RWPE2 (cell line): Measurements from ENCODE around the gene CABLES2.

ENCODE experiments used
- ATAC-seq: fragments of 200-7000 bp; cut with Tn5 transposase; 3 replicates; pipeline ENCODE4 v1.9.1; 2021; ENCODE audit warnings: low read depth
- DNase-seq: peaks from one replicate; pipeline ENCODE4 v3.0.0-alpha.2; 2020; ENCODE audit warnings: low spot score
- H3K27ac ChIP-seq: fragments of 450-650 bp; 2 replicates; pipeline ENCODE4 v1.5.1; 2017; ENCODE audit warnings: mild to moderate bottlenecking; ENCODE audit not compliant: poor library complexity, severe bottlenecking
- H3K27me3 ChIP-seq: fragments of 250-450 bp; sonication (Bioruptor Pico); 2 replicates; pipeline ENCODE4 v1.5.1; 2021; ENCODE audit warnings: mild to moderate bottlenecking, moderate library complexity; ENCODE audit not compliant: insufficient read depth, poor library complexity, severe bottlenecking
- H3K36me3 ChIP-seq: fragments of 250-450 bp; sonication (Bioruptor Pico); 2 replicates; pipeline ENCODE4 v1.5.1; 2020; ENCODE audit warnings: low read depth, mild to moderate bottlenecking, moderate library complexity
- H3K4me1 ChIP-seq: fragments of 250-450 bp; sonication (Bioruptor Pico); 2 replicates; pipeline ENCODE4 v1.5.1; 2021; ENCODE audit warnings: mild to moderate bottlenecking, moderate library complexity; ENCODE audit not compliant: insufficient read depth, poor library complexity, severe bottlenecking
- H3K4me3 ChIP-seq: fragments of 250-450 bp; sonication (Bioruptor Pico); 2 replicates; pipeline ENCODE4 v1.5.1; 2021; ENCODE audit warnings: mild to moderate bottlenecking, moderate library complexity; ENCODE audit not compliant: severe bottlenecking
- H3K9me3 ChIP-seq: fragments of 250-450 bp; sonication (Bioruptor Pico); 2 replicates; pipeline ENCODE4 v1.5.1; 2021; ENCODE audit warnings: mild to moderate bottlenecking, moderate library complexity; ENCODE audit not compliant: severe bottlenecking
- TF ChIP-seq, protein P1 (sequence below): fragments of 450-650 bp; IDR thresholded peaks from one replicate; pipeline ENCODE4 v1.5.1; 2017; ENCODE audit warnings: mild to moderate bottlenecking, moderate library complexity; ENCODE audit not compliant: poor library complexity, severe bottlenecking

Gene CABLES2

DNA sequence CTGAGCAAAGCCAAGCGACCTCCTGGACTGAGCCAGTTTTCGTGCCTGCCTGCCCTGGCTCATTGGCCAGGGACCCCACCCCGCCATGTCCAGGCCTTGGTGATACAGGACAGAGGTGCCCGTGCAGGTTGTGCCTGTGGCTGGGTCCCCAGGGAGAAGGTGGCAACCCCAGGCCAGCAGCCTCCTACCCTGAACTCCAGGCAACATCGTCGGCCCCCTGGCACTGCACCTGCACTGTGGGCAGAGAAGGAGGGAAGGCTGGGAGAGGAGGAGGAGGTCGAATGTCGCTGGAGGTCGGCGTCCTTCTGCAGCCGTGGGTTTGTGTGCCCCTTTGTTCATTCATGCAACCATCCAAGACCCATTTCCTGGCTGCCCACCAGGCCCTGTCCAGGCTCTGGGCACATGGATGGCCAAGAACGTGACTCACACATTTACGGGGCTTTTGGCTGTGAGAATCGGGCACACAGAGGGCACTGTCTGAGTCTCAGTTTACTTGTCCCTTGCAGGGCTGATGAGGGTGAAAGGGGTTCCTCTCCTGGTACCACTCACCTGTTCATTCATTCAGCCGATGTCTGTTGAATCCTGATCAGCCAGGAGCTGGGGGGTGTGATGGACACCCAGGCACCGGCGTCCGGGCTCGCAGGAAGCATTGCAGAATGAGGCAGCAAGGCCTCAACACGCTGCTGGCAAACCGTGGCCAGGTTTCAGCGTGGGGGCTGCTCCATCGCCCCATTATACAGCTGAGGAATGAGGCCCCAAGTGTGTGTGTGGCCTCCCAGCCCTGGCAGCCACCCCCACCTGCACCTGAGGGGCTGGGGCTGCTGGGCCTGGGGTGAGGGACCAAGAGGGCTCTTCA is 22.6 kb upstream of the CABLES2 start:
- Histone ChIP-seq H3K27ac (no peak overlapping the region), H3K4me3 (no peak overlapping the region), H3K9me3 (no peaks in the 10 kb centered on the region), H3K27me3 (peaks cover 22% of the 10 kb centered on the region), H3K36me3 (no peaks in the 10 kb centered on the region), H3K4me1 (peaks cover 9% of the 10 kb centered on the region)
- DNase-seq = peak; percentile 88
- ATAC-seq = no peak
- TF ChIP-seq, protein P1, sequence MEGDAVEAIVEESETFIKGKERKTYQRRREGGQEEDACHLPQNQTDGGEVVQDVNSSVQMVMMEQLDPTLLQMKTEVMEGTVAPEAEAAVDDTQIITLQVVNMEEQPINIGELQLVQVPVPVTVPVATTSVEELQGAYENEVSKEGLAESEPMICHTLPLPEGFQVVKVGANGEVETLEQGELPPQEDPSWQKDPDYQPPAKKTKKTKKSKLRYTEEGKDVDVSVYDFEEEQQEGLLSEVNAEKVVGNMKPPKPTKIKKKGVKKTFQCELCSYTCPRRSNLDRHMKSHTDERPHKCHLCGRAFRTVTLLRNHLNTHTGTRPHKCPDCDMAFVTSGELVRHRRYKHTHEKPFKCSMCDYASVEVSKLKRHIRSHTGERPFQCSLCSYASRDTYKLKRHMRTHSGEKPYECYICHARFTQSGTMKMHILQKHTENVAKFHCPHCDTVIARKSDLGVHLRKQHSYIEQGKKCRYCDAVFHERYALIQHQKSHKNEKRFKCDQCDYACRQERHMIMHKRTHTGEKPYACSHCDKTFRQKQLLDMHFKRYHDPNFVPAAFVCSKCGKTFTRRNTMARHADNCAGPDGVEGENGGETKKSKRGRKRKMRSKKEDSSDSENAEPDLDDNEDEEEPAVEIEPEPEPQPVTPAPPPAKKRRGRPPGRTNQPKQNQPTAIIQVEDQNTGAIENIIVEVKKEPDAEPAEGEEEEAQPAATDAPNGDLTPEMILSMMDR = no peak

DNA sequence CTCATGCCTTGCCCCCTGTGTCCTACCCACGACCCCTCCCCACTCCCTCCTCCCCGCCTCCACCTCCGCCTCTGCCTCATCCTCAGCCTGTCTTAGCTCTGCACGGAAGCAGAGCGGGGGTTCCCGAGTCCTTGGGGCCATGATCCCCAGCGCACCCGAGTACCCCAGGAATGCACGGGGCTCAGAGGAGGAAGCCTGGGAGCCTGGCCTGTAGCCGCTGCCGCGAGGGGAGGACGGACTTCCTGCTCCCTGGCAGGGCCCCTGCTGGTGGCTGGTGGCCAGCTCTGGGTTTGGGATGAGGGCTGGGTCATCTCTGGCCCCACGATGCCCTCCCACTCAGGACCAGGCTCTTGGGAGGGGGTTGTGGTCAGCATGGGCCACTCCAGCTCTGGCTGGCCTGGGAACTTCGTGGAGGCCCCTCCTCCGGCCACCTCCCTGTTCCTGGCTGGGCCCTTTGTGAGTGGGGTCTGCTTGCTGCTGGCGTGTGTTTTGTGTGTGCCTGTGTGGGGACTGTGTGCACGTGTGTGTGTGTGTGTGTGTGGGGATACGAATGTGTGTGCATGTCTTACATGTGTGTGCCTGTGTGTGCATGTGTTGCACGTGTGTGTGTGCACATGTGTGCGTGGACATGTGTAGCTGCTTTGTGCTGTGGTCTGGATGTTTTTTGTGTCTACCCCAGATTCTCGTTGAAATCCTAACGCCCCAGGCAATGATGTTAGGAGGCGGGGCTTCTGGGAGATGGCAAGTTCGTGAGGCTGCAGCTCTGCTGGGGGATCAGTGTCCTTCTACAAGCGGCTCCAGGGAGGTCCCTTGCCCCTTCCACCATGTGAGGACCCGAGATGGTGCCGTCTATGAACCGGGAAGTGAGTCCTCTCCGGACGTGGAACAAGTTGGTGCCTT is 21.6 kb upstream of the CABLES2 start:
- H3K36me3 ChIP-seq = no peaks in the 10 kb centered on the region
- H3K27me3 ChIP-seq = peaks cover 11% of the 10 kb centered on the region
- H3K4me1 ChIP-seq = peaks cover 9% of the 10 kb centered on the region
- TF ChIP-seq, protein P1 = no peak
- no peaks in the 10 kb centered on the region for H3K9me3 ChIP-seq
- ATAC-seq (no peak), DNase-seq (peak; percentile 83)
- H3K4me3 ChIP-seq = no peak overlapping the region
- H3K27ac ChIP-seq = no peak overlapping the region

DNA sequence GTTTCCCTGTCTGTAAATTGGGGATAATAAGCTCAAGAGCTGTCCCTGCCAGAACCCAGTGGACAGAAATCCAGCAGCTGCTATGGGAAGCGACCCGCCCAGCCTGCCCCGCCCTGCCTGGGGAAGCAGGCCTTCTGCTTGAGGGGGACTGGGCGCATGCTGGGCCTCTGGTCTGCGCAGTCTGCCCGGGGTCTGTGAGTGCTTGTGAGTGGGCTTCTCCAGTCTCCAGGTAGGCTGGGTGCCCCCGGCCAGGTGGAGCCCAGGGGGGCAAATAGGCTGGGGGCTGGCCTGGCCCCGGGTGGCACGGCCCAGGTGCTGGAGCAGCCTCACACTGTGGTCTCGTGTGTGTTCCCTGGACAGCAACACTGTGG is 20.9 kb upstream of the CABLES2 start:
- peaks cover 7% of the 10 kb centered on the region for H3K27me3 ChIP-seq
- H3K4me1 ChIP-seq = peaks cover 9% of the 10 kb centered on the region
- H3K4me3 ChIP-seq = no peak overlapping the region
- H3K27ac ChIP-seq = no peak overlapping the region
- H3K36me3 ChIP-seq = no peaks in the 10 kb centered on the region
- DNase-seq (peak; percentile 86), ATAC-seq (no peak)
- TF ChIP-seq, protein P1 = no peak
- H3K9me3 ChIP-seq = no peaks in the 10 kb centered on the region

DNA sequence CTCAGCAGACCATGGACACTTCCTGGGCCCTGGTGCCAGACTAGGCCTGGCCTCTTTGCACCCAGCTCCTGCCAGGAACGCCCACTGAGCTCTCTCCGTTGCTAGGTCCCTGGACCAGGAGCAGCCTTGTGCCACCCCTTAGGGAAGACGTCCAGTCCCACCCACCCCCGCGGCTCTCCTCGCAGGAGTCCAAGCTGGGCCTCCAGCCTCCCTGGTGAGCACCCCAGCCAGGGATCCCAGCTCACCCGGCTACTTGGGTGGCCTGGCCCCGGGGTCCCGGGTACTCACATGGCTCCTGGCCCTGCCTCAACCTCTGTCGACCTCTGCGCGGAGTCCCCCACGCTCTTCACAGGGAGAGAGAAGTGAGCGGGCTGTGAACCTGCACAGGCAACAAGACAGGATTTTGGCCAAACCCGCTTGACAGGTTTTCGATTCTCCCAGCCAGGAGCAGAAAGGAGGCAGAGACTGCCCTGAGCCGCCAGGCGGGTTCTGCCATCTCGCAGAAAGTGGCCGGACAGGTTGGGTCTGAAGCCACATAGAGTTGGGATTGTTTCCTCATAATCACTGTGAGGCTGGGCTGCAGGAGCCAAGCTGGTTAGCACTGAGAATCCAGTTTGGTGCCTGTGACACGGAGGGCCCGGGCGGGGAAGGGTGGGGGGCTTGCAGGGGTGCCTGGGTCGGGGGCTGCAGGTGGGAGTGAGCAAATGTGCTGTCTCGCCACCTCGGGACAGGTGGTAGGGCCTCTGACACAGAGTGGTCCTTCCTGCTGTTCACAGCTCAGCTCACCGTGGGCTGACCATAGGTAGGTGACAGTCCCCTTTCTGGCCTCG is 20.3 kb upstream of the CABLES2 start, which contains the start of gene RBBP8NL:
RBBP8NL (minus strand) TSS at position 368 of the 830 bp plus-strand sequence. CDS start 7,892 bp downstream, outside the sequence.
- ATAC-seq = peak; percentile 87
- Histone ChIP-seq H3K27me3 (peaks cover under 1% of the 10 kb centered on the region), H3K27ac (no peak within 1 kb of the TSS), H3K9me3 (no peaks in the 10 kb centered on the region), H3K4me3 (no peak within 1 kb of the TSS), H3K36me3 (no peaks in the 10 kb centered on the region), H3K4me1 (peaks cover 9% of the 10 kb centered on the region)
- TF ChIP-seq, protein P1 = no peak
- peak; percentile 92 for DNase-seq
